Endothelial cell (in vitro differentiated cells): ENCODE measurements around the gene NOA1. TPM values are rescaled to one million over a fixed set of nuclear protein-coding genes. Genes with fewer than 3 reads are reported as not detected.

Source experiments
- DNase-seq: peaks from one replicate; pipeline ENCODE4 v3.0.0; 2021; ENCODE audit warnings: low spot score
- H3K27ac Mint-ChIP-seq: one replicate; pipeline ENCODE4 v1.8.0; 2021; ENCODE audit warnings: mixed read lengths, inconsistent platforms; ENCODE audit not compliant: unreplicated experiment
- H3K27me3 Mint-ChIP-seq: one replicate; pipeline ENCODE4 v1.8.0; 2021; ENCODE audit warnings: mild to moderate bottlenecking, moderate library complexity, mixed read lengths, inconsistent platforms; ENCODE audit not compliant: unreplicated experiment
- H3K36me3 Mint-ChIP-seq: one replicate; pipeline ENCODE4 v1.8.0; 2021; ENCODE audit warnings: mild to moderate bottlenecking, low read depth, mixed read lengths, inconsistent platforms; ENCODE audit not compliant: unreplicated experiment
- H3K4me1 Mint-ChIP-seq: one replicate; pipeline ENCODE4 v1.8.0; 2021; ENCODE audit warnings: mild to moderate bottlenecking, mixed read lengths, inconsistent platforms; ENCODE audit not compliant: unreplicated experiment
- H3K4me3 Mint-ChIP-seq: one replicate; pipeline ENCODE4 v1.8.0; 2021; ENCODE audit warnings: mild to moderate bottlenecking, mixed read lengths, inconsistent platforms; ENCODE audit not compliant: unreplicated experiment
- H3K9me3 Mint-ChIP-seq: one replicate; pipeline ENCODE4 v1.8.0; 2021; ENCODE audit warnings: mixed read lengths, inconsistent platforms; ENCODE audit not compliant: unreplicated experiment
- CTCF ChIP-seq: fragments of 200-600 bp; sonication (generic); IDR thresholded peaks from one replicate; pipeline ENCODE4 v1.5.0; 2021; ENCODE audit warnings: antibody characterized with exemption; ENCODE audit not compliant: unreplicated experiment
- long read RNA-seq: library from polyadenylated mRNA; unstranded; transcript quantifications from one replicate; pipeline ENCODE4 v2.0.0, GENCODE V29; 2020; ENCODE audit not compliant: unreplicated experiment
- total RNA-seq: library from RNA; stranded (reverse); fragmentation: NEBNext Ultra II Directional; extraction: Animal tissue kit (Norgen Biotek cat#: 25700); gene quantifications from one replicate; pipeline ENCODE4 v1.2.1, GENCODE V29; 2021; ENCODE audit not compliant: unreplicated experiment

NOA1 gene
- 20.3 TPM for total RNA-seq
- long read RNA-seq, transcript NOA1-201 (7 exons, 3,415 nt), result major isoform, 37 of 44 reads
- long read RNA-seq, partial matches to known transcripts, result 3 of 44 reads
- long read RNA-seq, other reads (novel, unspliced or antisense), result 4 of 44 reads

GRCh38 chr4:56977321-56978012 is at the start of gene NOA1:
NOA1 (minus strand) TSS chr4:56977606; CDS start chr4:56977585, 21 bp downstream.
- peak; percentile 99 for DNase-seq
- peaks cover 15% of the 10 kb centered on the region for H3K27me3 Mint-ChIP-seq
- H3K9me3 Mint-ChIP-seq, result no peaks in the 10 kb centered on the region
- H3K36me3 Mint-ChIP-seq, result peaks cover 20% of the 10 kb centered on the region
- no peak for TF ChIP-seq CTCF
- H3K4me3 Mint-ChIP-seq, result peak within 1 kb of the TSS; percentile 99
- H3K4me1 Mint-ChIP-seq, result peaks cover 31% of the 10 kb centered on the region
- peak within 1 kb of the TSS; percentile 89 for H3K27ac Mint-ChIP-seq

- Mint-ChIP-seq H3K4me1 (peaks cover 5% of the 10 kb centered on the region), H3K4me3 (peak overlapping the region; percentile 31), H3K9me3 (no peaks in the 10 kb centered on the region), H3K36me3 (peaks cover 37% of the 10 kb centered on the region), H3K27me3 (no peaks in the 10 kb centered on the region), H3K27ac (no peak overlapping the region)
- no peak for DNase-seq
- TF ChIP-seq CTCF, result no peak
Measured at GRCh38 chr4:57023104-57023503, 45.7 kb upstream of the NOA1 start.

DNA sequence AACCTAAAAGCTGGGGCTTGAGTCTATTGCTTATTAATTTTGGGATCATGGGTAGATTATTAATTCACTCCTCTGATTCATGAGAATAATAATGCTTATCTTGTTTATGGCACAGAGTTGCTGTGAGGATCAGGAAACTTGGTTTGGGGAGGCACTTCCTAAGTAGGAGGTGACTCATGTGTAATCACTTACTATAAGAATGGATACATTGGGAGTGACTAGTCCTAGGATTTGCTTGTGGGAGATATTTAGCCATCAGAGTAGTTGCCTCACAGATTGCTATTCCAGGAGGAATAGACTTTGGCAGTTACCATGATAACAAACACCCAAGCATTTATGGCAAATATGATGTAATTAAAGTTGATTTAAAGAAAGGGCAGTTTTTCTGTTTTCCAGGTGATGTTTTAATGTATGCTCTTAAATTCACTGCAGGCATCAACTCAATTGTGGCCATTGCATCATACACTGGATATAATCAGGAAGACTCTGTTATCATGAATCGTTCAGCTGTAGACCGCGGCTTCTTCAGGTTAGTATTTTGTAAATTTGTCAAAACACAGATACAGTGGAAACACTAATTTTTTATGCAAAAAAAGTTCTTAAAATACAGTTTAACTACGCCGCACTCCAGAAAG is 43.2 kb upstream of the NOA1 start:
- Mint-ChIP-seq H3K27ac (peak overlapping the region; percentile 65), H3K4me3 (no peak overlapping the region), H3K9me3 (no peaks in the 10 kb centered on the region), H3K27me3 (no peaks in the 10 kb centered on the region), H3K36me3 (peaks cover 40% of the 10 kb centered on the region), H3K4me1 (peaks cover 5% of the 10 kb centered on the region)
- TF ChIP-seq CTCF, result no peak
- no peak for DNase-seq

GRCh38 chr4:57018980-57019379 is 41.6 kb upstream of the NOA1 start:
- H3K27me3 Mint-ChIP-seq, result no peaks in the 10 kb centered on the region
- H3K4me1 Mint-ChIP-seq, result peaks cover 5% of the 10 kb centered on the region
- peaks cover 31% of the 10 kb centered on the region for H3K36me3 Mint-ChIP-seq
- no peak for TF ChIP-seq CTCF
- no peak overlapping the region for H3K27ac Mint-ChIP-seq
- H3K4me3 Mint-ChIP-seq, result no peak overlapping the region
- no peak for DNase-seq
- no peaks in the 10 kb centered on the region for H3K9me3 Mint-ChIP-seq

DNA sequence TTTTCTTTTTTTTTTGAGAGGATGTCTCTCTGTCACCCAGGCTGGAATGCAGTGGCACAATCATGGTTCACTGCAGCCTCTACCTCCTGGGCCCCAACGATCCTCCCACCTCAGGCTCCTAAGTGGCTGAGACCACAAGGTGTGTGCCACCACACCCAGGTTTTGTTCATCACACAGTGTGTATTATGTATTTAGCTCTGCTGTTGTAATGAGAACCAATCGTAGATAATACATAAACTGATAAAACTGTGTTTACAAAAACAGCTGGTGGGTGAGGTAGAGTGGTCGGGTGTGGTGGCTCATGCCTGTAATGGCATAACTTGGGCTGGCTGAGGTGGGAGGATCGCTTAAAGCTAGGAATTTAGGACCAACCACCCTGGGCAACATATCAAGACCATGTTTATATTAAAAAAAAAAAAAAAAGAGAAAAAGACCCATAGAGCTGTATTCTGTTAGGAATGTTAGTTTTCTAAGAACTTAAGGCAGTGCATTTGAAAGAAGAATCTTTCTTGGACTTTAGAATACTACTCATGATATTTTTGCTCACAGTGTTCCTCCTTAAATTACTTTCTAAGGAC is 36.2 kb upstream of the NOA1 start:
- no peak for DNase-seq
- Mint-ChIP-seq H3K36me3 (peaks cover 20% of the 10 kb centered on the region), H3K27ac (no peak overlapping the region), H3K9me3 (no peaks in the 10 kb centered on the region), H3K4me3 (no peak overlapping the region), H3K4me1 (no peaks in the 10 kb centered on the region), H3K27me3 (no peaks in the 10 kb centered on the region)
- no peak for TF ChIP-seq CTCF
